Stomach (tissue), 9 donors: ENCODE results near the gene USP43. TPM values are rescaled to one million over a fixed set of nuclear protein-coding genes. Genes with fewer than 3 reads are reported as not detected.

Experiments used
- DNase-seq, 2 donors: peaks; one replicate each; pipeline versions ENCODE4 v3.0.0 to v3.0.0-alpha.2; 2013 to 2019
- H3K27ac ChIP-seq, 5 donors: fragments of 200-600 bp in 4 of 5; sonication (generic) in 4 of 5; one replicate each; pipeline ENCODE4 v1.5.1; 2013 to 2019; ENCODE audit warnings: mild to moderate bottlenecking in 1 of 5, moderate library complexity in 1 of 5
- H3K27me3 ChIP-seq, 3 donors: fragments of 200-600 bp; sonication (generic); one replicate each; pipeline ENCODE4 v1.5.1; 2017 to 2019; ENCODE audit warnings: mixed run types in 1 of 3
- H3K36me3 ChIP-seq, 4 donors: fragments of 200-600 bp; sonication (generic); 1 replicate in 3 of 4; 2 replicates in 1 of 4; pipeline ENCODE4 v1.5.1; 2016 to 2019
- H3K4me1 ChIP-seq, 4 donors: fragments of 200-600 bp; sonication (generic); one replicate each; pipeline ENCODE4 v1.5.1; 2016 to 2019
- H3K4me3 ChIP-seq, 4 donors: fragments of 200-600 bp; sonication (generic) in 3 of 4; one replicate each; pipeline ENCODE4 v1.5.1; 2016 to 2019; ENCODE audit warnings: mild to moderate bottlenecking in 1 of 4
- H3K9me3 ChIP-seq, 4 donors: fragments of 200-600 bp; sonication (generic); one replicate each; pipeline ENCODE4 v1.5.1; 2016 to 2019
- EP300 ChIP-seq: sonication (generic); formaldehyde crosslinking; IDR thresholded peaks from one replicate; pipeline ENCODE4 v1.6.1; 2017; ENCODE audit warnings: antibody characterized with exemption
- POLR2A ChIP-seq, 4 donors: fragments of 450-650 bp; IDR thresholded peaks; one replicate each; pipeline ENCODE4 v1.6.1; 2016; ENCODE audit warnings: antibody characterized with exemption in 4 of 4, control low read depth in 2 of 4, mild to moderate bottlenecking in 1 of 4, moderate library complexity in 1 of 4
- POLR2AphosphoS5 ChIP-seq, 3 donors: sonication (generic); formaldehyde crosslinking; IDR thresholded peaks; one replicate each; pipeline ENCODE4 v1.6.1; 2016; ENCODE audit warnings: antibody characterized with exemption in 3 of 3
- WGBS, 5 donors: extraction: QIAGEN DNeasy Blood & Tissue Kit in 3 of 5; methylation state at CpG; one replicate each; pipeline versions ENCODE4 v1.1.5 to v1.1.7; 2013 to 2018; 5-methylcytosine and 5-hydroxymethylcytosine counted together
- intact Hi-C: fragments of 100-400 bp; cut with DNase I; formaldehyde crosslinking; loops from one replicate; pipeline ENCODE4 v1.15.1; 2023; ENCODE audit warnings: low total_unique reads
- polyA plus RNA-seq, 3 donors: library from polyadenylated mRNA; stranded (reverse); fragments of 200-250 nt; gene quantifications; one replicate each; pipeline ENCODE4 v1.2.3, GENCODE V29; 2013
- total RNA-seq, 5 donors: library from RNA; depleted of rRNA; stranded (reverse); fragments of >200 nt; gene quantifications; one replicate each; pipeline versions ENCODE4 v1.1.0 to v1.2.3, GENCODE V29; 2014 to 2016
- TF ChIP-seq, protein P1 (sequence below), 7 experiments: fragments of 450-650 bp in 4 of 7; fragments of 200-600 bp in 3 of 7; sonication (generic) in 3 of 7; IDR thresholded peaks; one replicate each; pipeline ENCODE4 v1.5.1; 2016 to 2019; ENCODE audit warnings: antibody characterized with exemption in 7 of 7, control low read depth in 2 of 7, mild to moderate bottlenecking in 1 of 7
- donor health status: healthy with polysubstance abuse.
- donor health status: Bipolar disorder and iron deficiency.
- donor health status: healthy.

USP43 gene
- total and polyA plus RNA-seq, 8 donors: 1.3 to 55.4 (median 3.2) TPM

- Histone ChIP-seq H3K4me3 (no peak overlapping the region), H3K27ac (no peak overlapping the region), H3K4me1 (no peaks in the 10 kb centered on the region), H3K36me3 (no peaks in the 10 kb centered on the region), H3K27me3 (peaks cover 0 to 26% (median 0%) of the 10 kb centered on the region in 3 donors), H3K9me3 (no peaks in the 10 kb centered on the region)
- TF ChIP-seq EP300 (no peak), POLR2A (IDR thresholded peaks at IDR 0.05) (no peak), POLR2AphosphoS5 (IDR thresholded peaks at IDR 0.05) (no peak)
- TF ChIP-seq, protein P1, sequence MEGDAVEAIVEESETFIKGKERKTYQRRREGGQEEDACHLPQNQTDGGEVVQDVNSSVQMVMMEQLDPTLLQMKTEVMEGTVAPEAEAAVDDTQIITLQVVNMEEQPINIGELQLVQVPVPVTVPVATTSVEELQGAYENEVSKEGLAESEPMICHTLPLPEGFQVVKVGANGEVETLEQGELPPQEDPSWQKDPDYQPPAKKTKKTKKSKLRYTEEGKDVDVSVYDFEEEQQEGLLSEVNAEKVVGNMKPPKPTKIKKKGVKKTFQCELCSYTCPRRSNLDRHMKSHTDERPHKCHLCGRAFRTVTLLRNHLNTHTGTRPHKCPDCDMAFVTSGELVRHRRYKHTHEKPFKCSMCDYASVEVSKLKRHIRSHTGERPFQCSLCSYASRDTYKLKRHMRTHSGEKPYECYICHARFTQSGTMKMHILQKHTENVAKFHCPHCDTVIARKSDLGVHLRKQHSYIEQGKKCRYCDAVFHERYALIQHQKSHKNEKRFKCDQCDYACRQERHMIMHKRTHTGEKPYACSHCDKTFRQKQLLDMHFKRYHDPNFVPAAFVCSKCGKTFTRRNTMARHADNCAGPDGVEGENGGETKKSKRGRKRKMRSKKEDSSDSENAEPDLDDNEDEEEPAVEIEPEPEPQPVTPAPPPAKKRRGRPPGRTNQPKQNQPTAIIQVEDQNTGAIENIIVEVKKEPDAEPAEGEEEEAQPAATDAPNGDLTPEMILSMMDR (IDR thresholded peaks at IDR 0.05): no peak
- intact Hi-C loops: no loop called here
- no peak for DNase-seq
- 65 to 74% (median 71%) methylated on average over 5 of the region's 5 CpGs for WGBS, 5 donors
Measured at GRCh38 chr17:9766970-9767369, 121.7 kb downstream of the USP43 start.

DNA sequence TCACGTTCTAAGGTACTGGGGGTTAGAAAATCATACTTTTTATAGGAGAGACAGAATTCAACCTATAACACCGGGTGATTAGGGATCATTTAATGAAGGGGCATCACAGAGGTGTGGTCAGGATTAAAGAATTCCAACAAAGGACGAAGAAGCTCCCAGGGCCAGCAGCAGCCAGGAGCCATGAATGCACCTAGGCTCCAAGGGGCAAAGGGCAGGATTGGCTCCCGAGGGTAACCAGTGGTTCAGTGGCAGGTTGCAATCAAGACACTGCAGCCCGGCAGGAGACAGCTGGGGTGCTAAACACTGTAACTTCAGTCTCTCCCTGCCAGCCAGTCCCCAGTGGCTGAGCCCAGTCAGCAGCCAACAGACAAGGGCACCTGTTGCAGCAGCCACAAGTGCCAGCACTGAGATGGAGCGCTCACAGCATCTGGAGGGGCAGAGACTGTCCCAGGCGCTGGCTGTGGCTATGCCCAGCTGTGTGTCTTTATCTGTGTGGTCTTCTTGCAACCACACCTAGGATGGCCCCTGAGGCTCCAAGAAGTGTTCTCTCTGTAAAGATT, 122.2 kb downstream of the USP43 start:
- H3K4me3 ChIP-seq: no peak overlapping the region
- WGBS, 5 donors: 67 to 80% (median 74%) methylated on average over 7 of the region's 7 CpGs
- H3K27me3 ChIP-seq: peaks cover 0 to 28% (median 0%) of the 10 kb centered on the region in 3 donors
- no peak overlapping the region for H3K27ac ChIP-seq
- intact Hi-C loops: no loop called here
- H3K36me3 ChIP-seq: no peaks in the 10 kb centered on the region
- DNase-seq: no peak
- no peaks in the 10 kb centered on the region for H3K4me1 ChIP-seq
- no peak for TF ChIP-seq POLR2A (IDR thresholded peaks at IDR 0.05)
- no peak for TF ChIP-seq POLR2AphosphoS5 (IDR thresholded peaks at IDR 0.05)
- TF ChIP-seq, protein P1 (IDR thresholded peaks at IDR 0.05): no peak
- no peak for TF ChIP-seq EP300
- no peaks in the 10 kb centered on the region for H3K9me3 ChIP-seq

- Histone ChIP-seq H3K4me1 (no peaks in the 10 kb centered on the region), H3K4me3 (no peak overlapping the region), H3K36me3 (no peaks in the 10 kb centered on the region), H3K27ac (no peak overlapping the region), H3K9me3 (no peaks in the 10 kb centered on the region), H3K27me3 (peaks cover 0 to 32% (median 0%) of the 10 kb centered on the region in 3 donors)
- 43 to 61% (median 44%) methylated on average over 5 of the region's 5 CpGs for whole genome bisulfite sequencing, 5 donors
- DNase-seq: peak in 1 of 2 donors; percentile 44
- intact Hi-C loops: no loop called here
- TF ChIP-seq EP300 (no peak), POLR2AphosphoS5 (IDR thresholded peaks at IDR 0.05) (no peak), POLR2A (IDR thresholded peaks at IDR 0.05) (no peak)
- TF ChIP-seq, protein P1 (IDR thresholded peaks at IDR 0.05): peak in 3 of 7 experiments; percentile 39 to 75 (median 75)
Measured at GRCh38 chr17:9768381-9768934, 123.1 kb downstream of the USP43 start.

GRCh38 chr17:9769036-9769695, 123.8 kb downstream of the USP43 start:
- 82 to 90% (median 86%) methylated on average over 15 of the region's 15 CpGs for WGBS, 5 donors

More at GRCh38 chr17:9769036-9769695, 123.8 kb downstream of the USP43 start:
- DNase-seq: no peak
- H3K9me3 ChIP-seq: no peaks in the 10 kb centered on the region
- H3K27me3 ChIP-seq: peaks cover 0 to 32% (median 0%) of the 10 kb centered on the region in 3 donors
- TF ChIP-seq EP300: no peak
- TF ChIP-seq, protein P1 (IDR thresholded peaks at IDR 0.05): no peak
- TF ChIP-seq POLR2A (IDR thresholded peaks at IDR 0.05): no peak
- TF ChIP-seq POLR2AphosphoS5 (IDR thresholded peaks at IDR 0.05): no peak
- H3K27ac ChIP-seq: no peak overlapping the region
- intact Hi-C loops: no loop called here
- no peaks in the 10 kb centered on the region for H3K36me3 ChIP-seq
- H3K4me3 ChIP-seq: no peak overlapping the region
- H3K4me1 ChIP-seq: no peaks in the 10 kb centered on the region
